HEK293 (cell line): ENCODE results near the gene FRAT2.

Experiments
- CTCF ChIA-PET: fragments of 350-600 bp; formaldehyde crosslinking; extraction: SDS; loops from one replicate; lab custom pipeline; 2021; ENCODE audit warnings: antibody characterized with exemption; lab: Yijun Ruan, JAX
- POLR2A ChIA-PET: fragments of 300-600 bp; formaldehyde crosslinking; extraction: SDS; loops from one replicate; lab custom pipeline; 2020; ENCODE audit warnings: antibody characterized with exemption, inconsistent platforms; lab: Yijun Ruan, JAX
- H3K27ac ChIP-seq: fragments of 200-500 bp; sonication (Bioruptor generic); 2 replicates; pipeline ENCODE4 v1.5.1; 2014; ENCODE audit warnings: low read depth, low read length, control low read depth, inconsistent platforms; ENCODE audit errors: extremely low read depth
- H3K36me3 ChIP-seq, 2 experiments: fragments of 200-500 bp in 1 of 2; sonication (Bioruptor generic) in 1 of 2; 1 replicate in 1 of 2; 2 replicates in 1 of 2; pipeline ENCODE4 v1.5.1; 2014 to 2017; ENCODE audit warnings: inconsistent platforms in 2 of 2, low read length in 2 of 2; ENCODE audit not compliant: control insufficient read depth in 2 of 2, insufficient read depth in 1 of 2
- H3K4me1 ChIP-seq: fragments of 200-500 bp; sonication (Bioruptor generic); 2 replicates; pipeline ENCODE4 v1.5.1; 2014; ENCODE audit warnings: mild to moderate bottlenecking, low read length, inconsistent platforms; ENCODE audit not compliant: control insufficient read depth, insufficient read depth
- H3K4me3 ChIP-seq: 2 replicates; pipeline ENCODE4 v1.5.1; 2011; ENCODE audit warnings: low read depth, mild to moderate bottlenecking, control low read depth, low read length, moderate library complexity
- H3K9me3 ChIP-seq: fragments of 200-500 bp; sonication (Bioruptor generic); 2 replicates; pipeline ENCODE4 v1.5.1; 2014; ENCODE audit warnings: low read depth, low read length, inconsistent platforms; ENCODE audit not compliant: control insufficient read depth, insufficient read depth
- EGR2 ChIP-seq: fragments of 450-650 bp; formaldehyde crosslinking; IDR thresholded peaks from 2 replicates; pipeline ENCODE4 v1.5.1; 2016; ENCODE audit warnings: low read depth, missing biosample characterization, missing genetic modification characterization
- GLIS1 ChIP-seq: fragments of 450-650 bp; formaldehyde crosslinking; IDR thresholded peaks from 2 replicates; pipeline ENCODE4 v1.5.1; 2016; ENCODE audit warnings: missing biosample characterization, missing genetic modification characterization
- KLF9 ChIP-seq: fragments of 450-650 bp; formaldehyde crosslinking; IDR thresholded peaks from 2 replicates; pipeline ENCODE4 v1.5.1; 2016; ENCODE audit warnings: missing biosample characterization, missing genetic modification characterization, low read depth
- REPIN1 ChIP-seq: fragments of 450-650 bp; formaldehyde crosslinking; IDR thresholded peaks from 2 replicates; pipeline ENCODE4 v1.5.1; 2017; ENCODE audit warnings: missing biosample characterization, missing genetic modification characterization, low read depth
- SALL2 ChIP-seq: fragments of 450-650 bp; formaldehyde crosslinking; IDR thresholded peaks from 2 replicates; pipeline ENCODE4 v1.5.0; 2017; ENCODE audit warnings: missing biosample characterization, mild to moderate bottlenecking, missing genetic modification characterization, borderline replicate concordance
- SP2 ChIP-seq: fragments of 450-650 bp; formaldehyde crosslinking; IDR thresholded peaks from 2 replicates; pipeline ENCODE4 v1.5.1; 2016; ENCODE audit warnings: missing biosample characterization, missing genetic modification characterization
- WT1 ChIP-seq: fragments of 450-650 bp; formaldehyde crosslinking; IDR thresholded peaks from 2 replicates; pipeline ENCODE4 v1.5.1; 2016; ENCODE audit warnings: missing biosample characterization, missing genetic modification characterization
- ZIC2 ChIP-seq: fragments of 450-650 bp; formaldehyde crosslinking; IDR thresholded peaks from 2 replicates; pipeline ENCODE4 v1.5.1; 2016; ENCODE audit warnings: missing biosample characterization, missing genetic modification characterization
- ZNF10 ChIP-seq: fragments of 450-650 bp; formaldehyde crosslinking; IDR thresholded peaks from 2 replicates; pipeline ENCODE4 v1.5.1; 2017; ENCODE audit warnings: missing biosample characterization, missing genetic modification characterization
- ZNF121 ChIP-seq: fragments of 450-650 bp; formaldehyde crosslinking; IDR thresholded peaks from 2 replicates; pipeline ENCODE4 v1.5.1; 2016; ENCODE audit warnings: missing biosample characterization, missing genetic modification characterization
- ZNF138 ChIP-seq: fragments of 450-650 bp; formaldehyde crosslinking; IDR thresholded peaks from 2 replicates; pipeline ENCODE4 v1.5.1; 2016; ENCODE audit warnings: missing biosample characterization, missing genetic modification characterization, borderline replicate concordance
- ZNF26 ChIP-seq: fragments of 450-650 bp; formaldehyde crosslinking; IDR thresholded peaks from 2 replicates; pipeline ENCODE4 v1.5.1; 2016; ENCODE audit warnings: missing biosample characterization, missing genetic modification characterization
- ZNF423 ChIP-seq: fragments of 450-650 bp; formaldehyde crosslinking; IDR thresholded peaks from 2 replicates; pipeline ENCODE4 v1.5.1; 2016; ENCODE audit warnings: missing biosample characterization, missing genetic modification characterization
- ZNF580 ChIP-seq: fragments of 450-650 bp; formaldehyde crosslinking; IDR thresholded peaks from 2 replicates; pipeline ENCODE4 v1.5.1; 2016; ENCODE audit warnings: missing biosample characterization, missing genetic modification characterization
- ZNF624 ChIP-seq: fragments of 450-650 bp; formaldehyde crosslinking; IDR thresholded peaks from 2 replicates; pipeline ENCODE4 v1.5.1; 2017; ENCODE audit warnings: missing biosample characterization, missing genetic modification characterization
- ZNF830 ChIP-seq: fragments of 450-650 bp; IDR thresholded peaks from 2 replicates; pipeline ENCODE4 v1.5.0; 2018; ENCODE audit warnings: missing biosample characterization, missing genetic modification characterization, low read depth, mild to moderate bottlenecking, moderate library complexity
- TF ChIP-seq, protein P1 (sequence below): fragments of 450-650 bp; formaldehyde crosslinking; IDR thresholded peaks from 2 replicates; pipeline ENCODE4 v1.5.1; 2016; ENCODE audit warnings: missing biosample characterization, missing genetic modification characterization
- TF ChIP-seq, protein P2 (sequence below): fragments of 450-650 bp; formaldehyde crosslinking; IDR thresholded peaks from 2 replicates; pipeline ENCODE4 v1.5.1; 2016; ENCODE audit warnings: missing biosample characterization, missing genetic modification characterization, low read depth

The FRAT2 gene

GRCh38 chr10:97298223-97298571 is 36.3 kb downstream of the FRAT2 start:
- no peaks in the 10 kb centered on the region for H3K4me1 ChIP-seq
- H3K9me3 ChIP-seq: no peaks in the 10 kb centered on the region
- TF ChIP-seq SP2 (tag by site-specific recombination) (no peak), ZNF624 (tag by site-specific recombination) (no peak), ZNF830 (tag by site-specific recombination) (no peak), EGR2 (tag by site-specific recombination) (no peak), SALL2 (tag by site-specific recombination) (no peak), REPIN1 (tag by site-specific recombination) (no peak), ZNF26 (tag by site-specific recombination) (no peak), GLIS1 (tag by site-specific recombination) (no peak)
- no peak overlapping the region for H3K4me3 ChIP-seq
- H3K36me3 ChIP-seq: no peaks in the 10 kb centered on the region
- ChIA-PET CTCF (interaction anchor here (0.7 kb wide), 1 partner anchor 78 kb away, joined by 3 read pairs; no protein-coding TSS in a partner anchor), POLR2A (no interaction called here)
- H3K27ac ChIP-seq: no peak overlapping the region

GRCh38 chr10:97297556-97298222 is 36.8 kb downstream of the FRAT2 start:
- Histone ChIP-seq H3K4me1 (no peaks in the 10 kb centered on the region), H3K9me3 (no peaks in the 10 kb centered on the region)
- TF ChIP-seq ZNF423 (no peak), ZNF121 (tag by site-specific recombination) (peak; percentile 97), ZNF580 (tag by site-specific recombination) (0 out of 2 replicates have a peak, but pooled peaks have one; percentile 20), WT1 (tag by site-specific recombination) (peak; percentile 43; the same call in 1 of the 2 replicates), ZIC2 (tag by site-specific recombination) (peak; percentile 41; the same call in 1 of the 2 replicates)
- TF ChIP-seq, all 188 proteins: peak for 4
- Histone ChIP-seq H3K4me3 (no peak overlapping the region), H3K36me3 (no peaks in the 10 kb centered on the region), H3K27ac (no peak overlapping the region)
- ChIA-PET POLR2A (no interaction called here), CTCF (interaction anchor here (0.7 kb wide), 1 partner anchor 77 kb away, joined by 3 read pairs; no protein-coding TSS in a partner anchor)

DNA sequence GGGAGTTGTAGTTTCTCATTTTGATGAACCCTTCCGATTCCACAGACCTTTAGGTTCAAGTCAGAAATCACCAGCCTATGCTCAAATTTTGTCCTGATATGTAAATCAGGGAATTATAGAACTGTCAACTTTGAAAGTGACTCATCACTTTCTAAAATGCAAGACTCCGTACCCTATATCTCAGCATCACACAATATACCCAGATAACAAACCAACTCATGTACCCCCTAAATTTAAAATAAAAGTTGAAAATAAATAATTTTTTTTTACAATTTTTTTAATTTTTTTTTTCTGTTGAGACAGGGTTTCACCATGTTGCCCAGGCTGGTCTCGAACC is 41.7 kb downstream of the FRAT2 start:
- peaks cover 0 to 4% of the 10 kb centered on the region in 2 experiments; a peak in 1 of 3 replicates for H3K36me3 ChIP-seq
- TF ChIP-seq, protein P1, sequence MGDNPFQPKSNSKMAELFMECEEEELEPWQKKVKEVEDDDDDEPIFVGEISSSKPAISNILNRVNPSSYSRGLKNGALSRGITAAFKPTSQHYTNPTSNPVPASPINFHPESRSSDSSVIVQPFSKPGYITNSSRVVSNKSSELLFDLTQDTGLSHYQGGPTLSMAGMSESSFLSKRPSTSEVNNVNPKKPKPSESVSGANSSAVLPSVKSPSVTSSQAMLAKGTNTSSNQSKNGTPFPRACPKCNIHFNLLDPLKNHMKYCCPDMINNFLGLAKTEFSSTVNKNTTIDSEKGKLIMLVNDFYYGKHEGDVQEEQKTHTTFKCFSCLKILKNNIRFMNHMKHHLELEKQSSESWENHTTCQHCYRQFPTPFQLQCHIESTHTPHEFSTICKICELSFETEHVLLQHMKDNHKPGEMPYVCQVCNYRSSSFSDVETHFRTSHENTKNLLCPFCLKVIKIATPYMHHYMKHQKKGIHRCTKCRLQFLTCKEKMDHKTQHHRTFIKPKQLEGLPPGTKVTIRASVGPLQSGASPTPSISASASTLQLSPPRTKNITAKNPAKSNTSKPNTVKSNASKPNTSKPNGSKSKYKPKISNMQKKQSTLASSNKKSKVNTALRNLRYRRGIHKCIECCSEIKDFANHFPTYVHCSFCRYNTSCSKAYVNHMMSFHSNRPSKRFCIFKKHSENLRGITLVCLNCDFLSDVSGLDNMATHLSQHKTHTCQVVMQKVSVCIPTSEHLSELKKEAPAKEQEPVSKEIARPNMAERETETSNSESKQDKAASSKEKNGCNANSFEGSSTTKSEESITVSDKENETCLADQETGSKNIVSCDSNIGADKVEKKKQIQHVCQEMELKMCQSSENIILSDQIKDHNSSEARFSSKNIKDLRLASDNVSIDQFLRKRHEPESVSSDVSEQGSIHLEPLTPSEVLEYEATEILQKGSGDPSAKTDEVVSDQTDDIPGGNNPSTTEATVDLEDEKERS (tag by site-specific recombination): no peak
- TF ChIP-seq, protein P2, sequence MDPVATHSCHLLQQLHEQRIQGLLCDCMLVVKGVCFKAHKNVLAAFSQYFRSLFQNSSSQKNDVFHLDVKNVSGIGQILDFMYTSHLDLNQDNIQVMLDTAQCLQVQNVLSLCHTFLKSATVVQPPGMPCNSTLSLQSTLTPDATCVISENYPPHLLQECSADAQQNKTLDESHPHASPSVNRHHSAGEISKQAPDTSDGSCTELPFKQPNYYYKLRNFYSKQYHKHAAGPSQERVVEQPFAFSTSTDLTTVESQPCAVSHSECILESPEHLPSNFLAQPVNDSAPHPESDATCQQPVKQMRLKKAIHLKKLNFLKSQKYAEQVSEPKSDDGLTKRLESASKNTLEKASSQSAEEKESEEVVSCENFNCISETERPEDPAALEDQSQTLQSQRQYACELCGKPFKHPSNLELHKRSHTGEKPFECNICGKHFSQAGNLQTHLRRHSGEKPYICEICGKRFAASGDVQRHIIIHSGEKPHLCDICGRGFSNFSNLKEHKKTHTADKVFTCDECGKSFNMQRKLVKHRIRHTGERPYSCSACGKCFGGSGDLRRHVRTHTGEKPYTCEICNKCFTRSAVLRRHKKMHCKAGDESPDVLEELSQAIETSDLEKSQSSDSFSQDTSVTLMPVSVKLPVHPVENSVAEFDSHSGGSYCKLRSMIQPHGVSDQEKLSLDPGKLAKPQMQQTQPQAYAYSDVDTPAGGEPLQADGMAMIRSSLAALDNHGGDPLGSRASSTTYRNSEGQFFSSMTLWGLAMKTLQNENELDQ: no peak
- TF ChIP-seq ZNF138 (tag by site-specific recombination): no peak
- TF ChIP-seq ZNF10 (tag by site-specific recombination): 0 out of 2 replicates have a peak, but pooled peaks have one; percentile 15
- TF ChIP-seq KLF9 (tag by site-specific recombination): no peak
- TF ChIP-seq, all 188 proteins: peak for 1
- ChIA-PET POLR2A (interaction anchor here (1.0 to 2.3 kb wide), 8 partner anchors 11 to 135 kb away, joined by 3 to 18 read pairs (median 6); partner anchors contain the start of genes FRAT1, FRAT2 and RRP12), CTCF (interaction anchor here (0.7 to 3.6 kb wide), 3 partner anchors 14 to 220 kb away, joined by 3 to 18 read pairs (median 4); no protein-coding TSS in a partner anchor)
- no peak overlapping the region for H3K4me3 ChIP-seq
- H3K9me3 ChIP-seq: no peaks in the 10 kb centered on the region
- no peaks in the 10 kb centered on the region for H3K4me1 ChIP-seq
- no peak overlapping the region for H3K27ac ChIP-seq
